ENCODE data around the gene POLR3K.

The POLR3K gene

GRCh38 chr16:34648-34987 lies 18.8 kb downstream of the POLR3K start (continued):
- TF ChIP-seq, protein P1, sequence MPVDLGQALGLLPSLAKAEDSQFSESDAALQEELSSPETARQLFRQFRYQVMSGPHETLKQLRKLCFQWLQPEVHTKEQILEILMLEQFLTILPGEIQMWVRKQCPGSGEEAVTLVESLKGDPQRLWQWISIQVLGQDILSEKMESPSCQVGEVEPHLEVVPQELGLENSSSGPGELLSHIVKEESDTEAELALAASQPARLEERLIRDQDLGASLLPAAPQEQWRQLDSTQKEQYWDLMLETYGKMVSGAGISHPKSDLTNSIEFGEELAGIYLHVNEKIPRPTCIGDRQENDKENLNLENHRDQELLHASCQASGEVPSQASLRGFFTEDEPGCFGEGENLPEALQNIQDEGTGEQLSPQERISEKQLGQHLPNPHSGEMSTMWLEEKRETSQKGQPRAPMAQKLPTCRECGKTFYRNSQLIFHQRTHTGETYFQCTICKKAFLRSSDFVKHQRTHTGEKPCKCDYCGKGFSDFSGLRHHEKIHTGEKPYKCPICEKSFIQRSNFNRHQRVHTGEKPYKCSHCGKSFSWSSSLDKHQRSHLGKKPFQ (tag by site-specific recombination; IDR thresholded peaks at IDR 0.05): 0 out of 2 replicates have a peak, but pooled peaks have one; percentile 3
- TF ChIP-seq ZNF335 (tag by site-specific recombination; conservative IDR thresholded peaks at IDR 0.05): no peak
- no peak for TF ChIP-seq HOXC10 (CRISPR knock-in tag; IDR thresholded peaks at IDR 0.05)
- no peak for TF ChIP-seq ZNF768 (tag by site-specific recombination; IDR thresholded peaks at IDR 0.05)

DNA sequence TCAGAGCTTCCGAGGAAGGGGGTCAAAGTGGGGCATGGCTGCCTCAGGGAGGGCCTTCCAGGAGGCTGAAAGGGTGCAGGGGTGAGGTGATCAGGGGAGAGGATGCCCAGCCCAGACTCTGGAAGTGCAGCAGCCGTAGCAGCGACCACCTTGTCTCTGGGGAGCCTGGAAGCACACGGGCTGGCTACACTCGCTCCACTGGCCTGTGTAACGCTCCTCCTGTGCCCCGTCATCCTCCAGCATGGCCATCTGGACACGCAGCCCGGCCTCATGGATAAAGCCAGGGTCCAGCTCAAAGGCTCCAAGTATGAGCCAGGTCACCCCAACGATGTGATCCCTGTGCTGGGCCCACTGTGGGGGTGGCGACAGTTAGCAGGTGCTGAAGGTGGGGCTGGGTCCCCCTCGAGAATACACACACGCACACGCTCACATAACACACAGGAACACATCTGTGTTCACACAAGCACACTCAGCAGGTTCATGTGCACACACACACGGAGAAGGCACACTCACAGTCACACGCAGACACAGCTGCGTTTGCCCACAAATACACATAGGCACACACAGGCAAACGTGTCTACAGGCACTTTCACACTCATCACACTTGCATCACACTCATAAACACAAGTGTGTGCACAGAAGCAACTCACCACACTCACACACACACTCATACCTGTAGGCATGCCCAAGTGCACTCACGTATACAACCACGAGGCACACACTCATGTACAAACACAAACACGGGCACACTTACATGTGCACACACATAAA lies 19.3 kb downstream of the POLR3K start:
- Histone ChIP-seq H3K36me3 (ENCODE audit: control insufficient read depth in 2 of 2, insufficient read depth in 1 of 2, low read length in 2 of 2) (peaks cover 0 to 15% of the 10 kb centered on the region in 2 experiments; a peak in 2 of 3 replicates), H3K4me3 (ENCODE audit: low read depth, low read length) (no peak overlapping the region), H3K4me1 (ENCODE audit: control insufficient read depth, insufficient read depth, low read length) (no peaks in the 10 kb centered on the region), H3K9me3 (ENCODE audit: control insufficient read depth, insufficient read depth, low read depth, low read length) (no peaks in the 10 kb centered on the region), H3K27ac (ENCODE audit: extremely low read depth, low read depth, low read length) (no peak overlapping the region)
- CTCF ChIA-PET: no interaction called here
- POLR2A ChIA-PET: no interaction called here
- TF ChIP-seq KLF16 (tag by site-specific recombination; IDR thresholded peaks at IDR 0.05): no peak
- TF ChIP-seq ZBTB26 (tag by site-specific recombination; optimal IDR thresholded peaks at IDR 0.05): peak; percentile 10
- TF ChIP-seq ZNF473 (tag by site-specific recombination; IDR thresholded peaks at IDR 0.05): no peak
- TF ChIP-seq GLIS1 (tag by site-specific recombination; IDR thresholded peaks at IDR 0.05): no peak
- TF ChIP-seq SCRT2 (tag by site-specific recombination; IDR thresholded peaks at IDR 0.05): peak; percentile 57
- no peak for TF ChIP-seq ZNF768 (tag by site-specific recombination; IDR thresholded peaks at IDR 0.05)
- TF ChIP-seq, protein P2, sequence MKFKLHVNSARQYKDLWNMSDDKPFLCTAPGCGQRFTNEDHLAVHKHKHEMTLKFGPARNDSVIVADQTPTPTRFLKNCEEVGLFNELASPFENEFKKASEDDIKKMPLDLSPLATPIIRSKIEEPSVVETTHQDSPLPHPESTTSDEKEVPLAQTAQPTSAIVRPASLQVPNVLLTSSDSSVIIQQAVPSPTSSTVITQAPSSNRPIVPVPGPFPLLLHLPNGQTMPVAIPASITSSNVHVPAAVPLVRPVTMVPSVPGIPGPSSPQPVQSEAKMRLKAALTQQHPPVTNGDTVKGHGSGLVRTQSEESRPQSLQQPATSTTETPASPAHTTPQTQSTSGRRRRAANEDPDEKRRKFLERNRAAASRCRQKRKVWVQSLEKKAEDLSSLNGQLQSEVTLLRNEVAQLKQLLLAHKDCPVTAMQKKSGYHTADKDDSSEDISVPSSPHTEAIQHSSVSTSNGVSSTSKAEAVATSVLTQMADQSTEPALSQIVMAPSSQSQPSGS (tag by site-specific recombination; IDR thresholded peaks at IDR 0.05; ENCODE audit: low read depth): no peak
- TF ChIP-seq, protein P3, sequence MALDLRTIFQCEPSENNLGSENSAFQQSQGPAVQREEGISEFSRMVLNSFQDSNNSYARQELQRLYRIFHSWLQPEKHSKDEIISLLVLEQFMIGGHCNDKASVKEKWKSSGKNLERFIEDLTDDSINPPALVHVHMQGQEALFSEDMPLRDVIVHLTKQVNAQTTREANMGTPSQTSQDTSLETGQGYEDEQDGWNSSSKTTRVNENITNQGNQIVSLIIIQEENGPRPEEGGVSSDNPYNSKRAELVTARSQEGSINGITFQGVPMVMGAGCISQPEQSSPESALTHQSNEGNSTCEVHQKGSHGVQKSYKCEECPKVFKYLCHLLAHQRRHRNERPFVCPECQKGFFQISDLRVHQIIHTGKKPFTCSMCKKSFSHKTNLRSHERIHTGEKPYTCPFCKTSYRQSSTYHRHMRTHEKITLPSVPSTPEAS (tag by site-specific recombination; IDR thresholded peaks at IDR 0.05): peak; percentile 89
- TF ChIP-seq, protein P1 (tag by site-specific recombination; IDR thresholded peaks at IDR 0.05): peak; percentile 87
- TF ChIP-seq GFI1B (tag by site-specific recombination; IDR thresholded peaks at IDR 0.05): no peak
- no peak for TF ChIP-seq ZNF777 (tag by site-specific recombination; IDR thresholded peaks at IDR 0.05; ENCODE audit: borderline replicate concordance)
- no peak for TF ChIP-seq GLI4 (tag by site-specific recombination; IDR thresholded peaks at IDR 0.05)
- TF ChIP-seq ZNF239 (tag by site-specific recombination; IDR thresholded peaks at IDR 0.05): no peak
- TF ChIP-seq, protein P4, sequence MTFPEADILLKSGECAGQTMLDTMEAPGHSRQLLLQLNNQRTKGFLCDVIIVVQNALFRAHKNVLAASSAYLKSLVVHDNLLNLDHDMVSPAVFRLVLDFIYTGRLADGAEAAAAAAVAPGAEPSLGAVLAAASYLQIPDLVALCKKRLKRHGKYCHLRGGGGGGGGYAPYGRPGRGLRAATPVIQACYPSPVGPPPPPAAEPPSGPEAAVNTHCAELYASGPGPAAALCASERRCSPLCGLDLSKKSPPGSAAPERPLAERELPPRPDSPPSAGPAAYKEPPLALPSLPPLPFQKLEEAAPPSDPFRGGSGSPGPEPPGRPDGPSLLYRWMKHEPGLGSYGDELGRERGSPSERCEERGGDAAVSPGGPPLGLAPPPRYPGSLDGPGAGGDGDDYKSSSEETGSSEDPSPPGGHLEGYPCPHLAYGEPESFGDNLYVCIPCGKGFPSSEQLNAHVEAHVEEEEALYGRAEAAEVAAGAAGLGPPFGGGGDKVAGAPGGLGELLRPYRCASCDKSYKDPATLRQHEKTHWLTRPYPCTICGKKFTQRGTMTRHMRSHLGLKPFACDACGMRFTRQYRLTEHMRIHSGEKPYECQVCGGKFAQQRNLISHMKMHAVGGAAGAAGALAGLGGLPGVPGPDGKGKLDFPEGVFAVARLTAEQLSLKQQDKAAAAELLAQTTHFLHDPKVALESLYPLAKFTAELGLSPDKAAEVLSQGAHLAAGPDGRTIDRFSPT (tag by site-specific recombination; IDR thresholded peaks at IDR 0.05): no peak
- TF ChIP-seq ZNF837 (tag by site-specific recombination; IDR thresholded peaks at IDR 0.05): no peak
- TF ChIP-seq ZNF37A (tag by site-specific recombination; IDR thresholded peaks at IDR 0.05): no peak
- TF ChIP-seq ZNF423 (tag by site-specific recombination; IDR thresholded peaks at IDR 0.05): no peak
- TF ChIP-seq ZNF658 (tag by site-specific recombination; IDR thresholded peaks at IDR 0.05): no peak
- 0 out of 2 replicates have a peak, but pooled peaks have one; percentile 34 for TF ChIP-seq ZNF621 (tag by site-specific recombination; IDR thresholded peaks at IDR 0.05)
- TF ChIP-seq BCL6B (tag by site-specific recombination; IDR thresholded peaks at IDR 0.05): no peak
- TF ChIP-seq, protein P5, sequence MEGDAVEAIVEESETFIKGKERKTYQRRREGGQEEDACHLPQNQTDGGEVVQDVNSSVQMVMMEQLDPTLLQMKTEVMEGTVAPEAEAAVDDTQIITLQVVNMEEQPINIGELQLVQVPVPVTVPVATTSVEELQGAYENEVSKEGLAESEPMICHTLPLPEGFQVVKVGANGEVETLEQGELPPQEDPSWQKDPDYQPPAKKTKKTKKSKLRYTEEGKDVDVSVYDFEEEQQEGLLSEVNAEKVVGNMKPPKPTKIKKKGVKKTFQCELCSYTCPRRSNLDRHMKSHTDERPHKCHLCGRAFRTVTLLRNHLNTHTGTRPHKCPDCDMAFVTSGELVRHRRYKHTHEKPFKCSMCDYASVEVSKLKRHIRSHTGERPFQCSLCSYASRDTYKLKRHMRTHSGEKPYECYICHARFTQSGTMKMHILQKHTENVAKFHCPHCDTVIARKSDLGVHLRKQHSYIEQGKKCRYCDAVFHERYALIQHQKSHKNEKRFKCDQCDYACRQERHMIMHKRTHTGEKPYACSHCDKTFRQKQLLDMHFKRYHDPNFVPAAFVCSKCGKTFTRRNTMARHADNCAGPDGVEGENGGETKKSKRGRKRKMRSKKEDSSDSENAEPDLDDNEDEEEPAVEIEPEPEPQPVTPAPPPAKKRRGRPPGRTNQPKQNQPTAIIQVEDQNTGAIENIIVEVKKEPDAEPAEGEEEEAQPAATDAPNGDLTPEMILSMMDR (tag by site-specific recombination; IDR thresholded peaks at IDR 0.05): no peak

Measured in HEK293 (cell line).